GM21381 (cell line): ENCODE results near the gene TENM3.
"Not testable (repeated sequence)": the region's sequence is repeated elsewhere in the genome, so short reads cannot be mapped to it uniquely, and the experiment has no call there.

Source experiments
- ATAC-seq: cut with Tn5 transposase; IDR thresholded peaks from one replicate; pipeline ENCODE4 v1.9.1; 2021; ENCODE audit warnings: mild to moderate bottlenecking, moderate library complexity; ENCODE audit not compliant: unreplicated experiment

Gene TENM3

DNA sequence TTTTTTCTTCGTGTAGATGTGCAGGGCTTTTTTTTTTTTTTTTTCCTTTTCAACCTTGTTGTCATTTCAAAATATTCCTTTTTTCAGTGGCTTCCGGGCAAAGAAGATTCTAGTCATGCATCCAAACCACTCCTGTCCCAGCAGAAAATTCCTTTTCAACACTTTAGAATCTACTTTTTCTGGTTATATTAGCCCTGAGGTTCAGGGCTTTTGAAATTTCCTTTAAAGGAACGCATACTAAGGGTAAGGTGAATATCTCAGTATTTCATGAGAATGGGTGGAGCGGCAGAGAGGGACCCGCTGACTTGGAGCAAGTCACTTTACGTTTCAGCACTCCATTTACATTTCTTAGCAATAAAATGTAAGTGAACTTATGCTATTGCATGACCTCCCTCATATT is 15.6 kb upstream of the TENM3 start:
- no peak for ATAC-seq

DNA sequence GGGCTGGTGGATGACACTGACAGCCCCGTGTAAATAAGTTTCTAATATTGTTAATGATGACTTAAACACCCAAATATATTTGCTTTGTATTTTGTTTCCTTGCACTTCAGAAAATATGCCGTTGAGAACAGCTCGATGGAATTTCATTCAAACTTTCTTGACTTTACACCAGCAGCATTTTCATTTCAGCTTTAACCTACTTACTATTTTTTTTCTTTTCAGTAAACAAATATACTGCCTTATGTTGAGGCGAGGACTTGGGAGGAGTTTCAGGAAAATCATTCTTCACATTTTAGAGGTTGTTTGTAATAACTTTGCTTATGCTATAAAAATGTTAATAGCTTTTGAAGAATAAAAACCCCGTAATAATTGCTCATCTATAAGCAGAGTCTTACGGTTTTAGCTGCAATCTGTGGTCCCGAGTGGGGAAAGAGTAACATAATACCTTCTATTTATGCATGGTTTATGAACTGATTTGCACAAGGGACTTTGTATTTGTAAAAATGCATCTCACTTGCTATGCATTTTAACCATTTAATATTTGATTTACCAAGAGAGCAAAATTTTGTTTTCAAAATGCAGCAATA is 14.1 kb upstream of the TENM3 start:
- ATAC-seq = no peak

DNA sequence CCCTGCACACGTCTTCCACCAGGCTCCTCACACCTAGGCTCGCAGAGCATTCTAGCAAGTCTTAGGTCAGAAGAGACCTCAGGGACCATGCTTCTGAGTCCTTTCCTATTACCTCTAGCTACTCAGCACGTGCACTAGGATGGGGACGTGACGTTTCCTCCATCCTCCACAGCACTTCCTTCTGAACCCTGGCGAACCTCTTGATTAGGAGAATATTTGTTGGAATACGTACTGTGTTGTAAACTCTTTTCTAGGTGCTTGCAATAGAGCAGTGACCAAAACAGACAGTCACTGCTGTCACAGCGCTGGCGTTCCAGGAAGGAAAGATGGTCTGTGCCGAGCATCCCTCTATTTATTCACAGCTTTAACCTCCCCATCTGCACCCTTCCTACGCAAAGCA is 12.9 kb upstream of the TENM3 start:
- ATAC-seq = no peak

DNA sequence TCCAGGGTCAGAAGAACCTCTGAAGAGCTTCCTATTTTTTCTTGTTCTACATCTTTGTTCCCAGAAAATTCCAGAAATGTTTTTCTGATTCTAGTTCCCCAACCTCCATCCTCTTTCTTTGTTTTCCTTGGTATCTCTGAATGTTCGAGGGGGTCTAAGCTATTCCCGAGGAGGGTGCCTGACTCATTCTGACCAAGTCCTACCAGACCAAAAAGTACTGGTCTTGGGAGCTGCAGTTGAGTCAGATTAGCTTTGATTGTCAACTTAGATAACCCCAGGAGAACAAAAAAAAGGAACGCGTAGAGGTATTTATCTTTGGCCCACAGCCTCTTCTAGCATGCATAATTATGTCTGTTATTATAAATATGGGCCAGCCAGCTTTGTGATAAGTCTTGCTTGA is 12.1 kb upstream of the TENM3 start:
- no peak for ATAC-seq

DNA sequence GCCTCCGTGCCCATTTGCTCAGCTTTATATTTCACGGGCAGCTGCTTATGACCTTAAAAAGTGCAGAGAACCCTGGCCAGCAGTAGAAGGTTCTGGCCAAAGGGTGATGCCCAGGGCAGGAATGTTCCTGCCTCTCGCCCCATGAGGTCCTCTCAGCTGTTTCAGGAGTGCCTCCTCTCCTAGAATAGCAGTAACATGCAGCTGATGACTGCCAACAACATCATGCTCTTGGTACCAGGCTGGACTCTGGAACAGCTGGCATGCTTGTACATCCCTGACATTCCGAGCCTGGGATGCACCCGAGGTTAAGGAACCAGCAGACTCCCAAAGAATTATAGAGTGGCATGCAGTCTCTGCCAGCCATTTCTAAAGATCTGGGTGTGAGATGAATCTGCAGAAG is 11.7 kb upstream of the TENM3 start:
- ATAC-seq = no peak

DNA sequence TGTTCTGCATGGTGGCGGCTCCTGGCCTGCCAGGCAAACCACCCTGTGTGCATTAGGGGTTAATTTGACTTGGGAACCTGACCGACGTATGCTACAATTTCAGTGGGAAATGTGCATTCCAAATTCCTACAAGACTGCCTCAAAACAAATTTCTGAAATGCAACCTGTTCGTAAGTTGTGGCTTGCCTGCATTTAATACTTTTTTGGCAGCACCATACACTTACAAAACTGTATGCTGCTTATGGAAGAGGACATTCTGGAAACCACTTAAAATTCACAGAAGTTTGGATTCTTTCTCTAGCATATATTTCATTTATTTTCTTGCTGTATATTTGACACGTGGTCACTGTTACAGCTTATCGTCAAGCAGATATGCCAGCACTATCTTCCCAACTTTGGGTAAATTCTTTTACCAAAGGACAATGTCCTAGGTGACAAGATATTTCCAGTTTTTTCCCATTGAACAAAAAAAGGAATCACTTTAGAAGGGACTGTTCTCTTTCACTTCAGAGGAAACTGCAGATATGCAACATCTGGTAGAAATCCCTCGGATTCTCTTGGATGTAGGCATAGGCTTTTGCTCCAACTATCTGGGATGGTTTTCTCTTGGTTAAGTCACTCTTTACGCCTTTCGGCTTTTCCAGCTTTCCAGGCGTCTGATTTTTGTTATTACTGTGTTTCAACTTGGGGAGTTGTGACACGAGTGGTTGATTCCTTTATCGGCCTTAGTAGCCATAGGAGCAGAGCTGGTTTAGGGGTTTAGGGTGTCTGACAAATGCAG is 9.7 kb upstream of the TENM3 start:
- no peak for ATAC-seq

DNA sequence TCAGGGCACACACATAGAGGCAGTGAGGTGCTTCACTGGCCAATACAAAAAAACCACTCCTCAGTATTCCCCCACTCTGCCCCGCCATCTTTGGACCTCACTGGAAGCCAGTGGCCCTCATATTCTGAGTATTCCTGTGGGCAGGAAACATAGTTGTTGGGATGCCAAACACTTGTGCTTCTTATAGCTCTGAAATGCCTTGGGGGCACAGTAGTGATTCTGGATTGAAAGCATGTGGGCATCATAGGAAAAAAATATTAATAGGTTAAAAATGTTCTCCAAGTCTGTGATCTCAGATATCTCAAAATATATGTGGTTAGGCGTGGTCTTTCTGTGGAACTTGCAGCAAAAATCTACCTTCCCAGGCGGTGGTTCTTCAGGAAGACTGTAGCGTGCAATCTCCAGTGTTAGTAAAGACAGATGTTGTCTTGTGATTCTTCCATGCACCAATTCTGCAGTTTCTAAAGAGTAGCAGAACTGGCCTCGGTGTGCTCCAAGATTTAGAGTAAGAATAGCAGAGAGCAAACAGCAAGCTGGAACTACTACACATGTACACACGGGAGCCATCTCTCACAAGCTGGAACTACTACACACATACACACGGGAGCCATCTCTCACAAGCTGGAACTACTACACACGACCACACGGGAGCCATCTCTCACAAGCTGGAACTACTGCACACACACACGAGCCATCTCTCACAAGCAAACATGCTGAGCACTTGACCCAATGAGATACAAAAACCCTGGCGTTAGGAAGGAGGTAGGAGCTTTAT is 8.0 kb upstream of the TENM3 start:
- no peak for ATAC-seq

DNA sequence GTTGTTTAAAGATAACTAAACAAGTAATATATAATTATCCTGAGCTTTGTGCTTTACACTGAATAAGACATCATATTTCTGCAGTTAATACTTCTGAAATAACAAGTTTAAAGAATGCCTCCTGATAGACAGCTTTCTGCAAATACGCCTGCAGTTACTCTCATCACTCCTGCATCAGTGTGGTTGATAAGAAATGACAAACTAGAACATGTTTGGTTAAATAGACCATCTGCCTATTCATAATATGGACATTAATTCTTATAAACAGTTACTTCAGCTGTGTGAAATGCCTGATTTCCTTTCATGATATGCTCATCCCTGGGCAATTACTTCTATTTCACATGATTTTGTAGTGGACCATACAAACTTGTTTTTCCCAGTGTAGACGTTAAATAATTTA is 7.0 kb upstream of the TENM3 start:
- no peak for ATAC-seq

DNA sequence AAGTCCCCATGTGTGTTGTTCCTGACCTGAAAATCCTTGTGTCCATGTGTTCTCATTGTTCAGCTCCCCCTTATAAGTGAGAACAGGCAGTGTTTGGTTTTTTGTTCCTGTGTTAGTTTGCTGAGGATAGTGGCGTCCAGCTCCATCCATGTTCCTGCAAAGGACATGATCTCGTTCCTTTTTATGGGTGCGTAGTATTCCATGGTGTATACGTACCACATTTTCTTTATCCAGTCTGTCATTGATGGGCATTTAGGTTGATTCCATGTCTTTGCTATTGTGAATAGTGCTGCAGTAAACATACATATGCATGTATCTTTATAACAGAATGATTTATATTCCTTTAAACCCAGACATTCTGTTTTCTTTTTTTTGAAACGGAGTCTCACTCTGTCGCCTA is 6.2 kb upstream of the TENM3 start:
- not testable (repeated sequence) for ATAC-seq

DNA sequence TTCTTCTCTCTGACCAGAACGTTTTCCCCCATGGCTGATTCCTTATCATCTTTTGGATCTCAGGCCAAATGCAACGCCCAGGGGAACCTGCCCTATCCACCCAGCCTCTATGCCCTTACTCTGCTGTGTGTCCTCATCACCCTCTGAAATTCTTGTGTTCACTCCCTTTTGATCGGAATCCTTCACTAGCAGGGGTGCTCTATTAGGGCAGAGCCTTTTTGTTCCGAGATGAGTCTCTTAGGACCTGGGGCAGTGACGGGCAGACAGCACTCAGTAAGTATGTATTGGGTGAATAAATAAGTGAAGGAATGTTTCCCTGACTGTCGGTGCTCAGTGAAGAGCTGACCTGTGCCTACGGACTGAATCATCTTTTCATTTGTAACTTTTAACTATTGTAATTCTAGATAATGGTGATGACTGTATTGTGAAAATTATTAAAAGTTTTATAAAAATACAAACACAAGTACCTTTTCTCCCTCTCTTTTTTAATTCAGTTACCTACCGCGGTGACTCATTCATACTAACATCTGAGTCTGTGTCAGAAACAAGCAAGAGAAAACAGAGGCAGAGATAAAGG is 4.8 kb upstream of the TENM3 start:
- no peak for ATAC-seq

DNA sequence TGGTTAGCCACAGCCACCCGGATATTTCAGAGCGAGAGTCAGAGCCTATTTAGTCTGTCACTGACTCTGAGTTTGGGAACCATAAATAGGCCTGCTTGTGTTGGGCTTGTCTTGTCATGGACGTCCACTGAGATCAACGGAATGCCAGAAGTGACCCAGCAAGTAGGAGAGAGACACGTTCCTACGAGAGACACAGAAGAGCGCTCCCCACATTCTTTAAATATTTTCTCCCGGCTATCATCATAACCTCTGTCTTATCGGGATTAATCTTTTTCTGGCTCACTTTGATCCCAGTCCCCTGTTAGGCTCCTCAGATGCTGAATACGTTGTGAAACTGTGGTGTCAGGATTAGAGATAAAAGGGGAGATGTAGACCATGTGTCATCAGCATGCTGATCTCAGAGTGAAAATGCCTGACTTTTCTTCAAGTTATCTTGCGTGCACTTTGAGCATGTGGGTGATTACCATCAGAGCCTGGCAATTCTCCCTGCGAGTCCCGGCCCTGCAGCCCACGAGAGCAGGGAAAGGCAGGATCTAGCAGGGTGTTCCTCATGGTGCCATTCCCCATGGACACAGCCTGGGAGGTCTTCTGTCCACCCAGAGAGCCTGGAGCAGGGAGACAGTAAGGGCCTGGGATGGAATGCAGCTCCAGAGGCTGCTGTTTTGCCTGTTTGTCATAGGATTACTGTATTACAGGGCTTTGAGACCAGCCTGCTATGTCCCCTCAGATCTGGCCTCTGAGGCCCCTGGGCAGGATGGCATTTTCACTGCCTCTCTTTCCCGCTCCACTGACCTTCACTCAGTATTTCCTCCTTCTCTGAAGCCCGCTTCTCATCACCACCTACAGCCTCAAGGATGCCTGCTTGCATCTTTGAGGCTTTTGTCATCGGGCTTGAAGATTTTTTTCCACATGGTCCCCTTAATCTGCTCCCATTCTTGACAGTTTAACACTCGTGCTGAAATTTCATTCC is 2.8 kb upstream of the TENM3 start:
- ATAC-seq = no peak

DNA sequence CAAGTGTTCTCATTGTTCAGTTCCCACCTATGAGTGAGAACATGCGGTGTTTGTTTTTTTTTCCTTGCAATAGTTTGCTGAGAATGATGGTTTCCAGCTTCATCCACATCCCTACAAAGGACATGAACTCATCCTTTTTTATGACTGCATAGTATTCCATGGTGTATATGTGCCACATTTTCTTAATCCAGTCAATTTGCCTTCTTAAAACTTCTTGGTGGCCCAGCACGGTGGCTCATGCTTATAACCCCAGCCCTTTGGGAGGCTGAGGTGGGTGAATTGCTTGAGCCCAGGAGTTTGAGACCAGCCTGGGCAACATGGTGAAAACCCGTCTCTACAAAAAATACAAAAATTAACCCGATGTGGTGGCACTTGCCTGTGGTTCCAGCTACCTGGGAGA is 942 bp upstream of the TENM3 start:
- not testable (repeated sequence) for ATAC-seq

DNA sequence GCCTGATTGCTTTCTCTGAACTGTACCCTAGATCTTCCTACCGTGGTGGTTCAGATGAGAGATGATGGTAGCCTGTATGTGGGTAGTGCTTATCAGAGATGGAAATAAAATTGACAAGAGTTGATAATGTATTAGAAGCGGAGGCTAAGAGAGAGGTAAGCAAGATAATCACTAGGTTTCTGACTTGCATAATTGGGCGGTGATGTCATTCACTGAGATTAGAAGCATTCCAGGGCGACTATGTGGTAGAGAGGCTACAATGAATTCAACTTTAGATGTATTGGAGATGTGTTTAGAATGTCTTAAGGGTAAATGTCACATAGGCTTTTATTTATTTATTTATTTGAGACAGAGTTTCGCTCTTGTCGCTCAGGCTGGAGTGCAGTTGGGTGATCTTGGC is 415 bp upstream of the TENM3 start:
- no peak for ATAC-seq

DNA sequence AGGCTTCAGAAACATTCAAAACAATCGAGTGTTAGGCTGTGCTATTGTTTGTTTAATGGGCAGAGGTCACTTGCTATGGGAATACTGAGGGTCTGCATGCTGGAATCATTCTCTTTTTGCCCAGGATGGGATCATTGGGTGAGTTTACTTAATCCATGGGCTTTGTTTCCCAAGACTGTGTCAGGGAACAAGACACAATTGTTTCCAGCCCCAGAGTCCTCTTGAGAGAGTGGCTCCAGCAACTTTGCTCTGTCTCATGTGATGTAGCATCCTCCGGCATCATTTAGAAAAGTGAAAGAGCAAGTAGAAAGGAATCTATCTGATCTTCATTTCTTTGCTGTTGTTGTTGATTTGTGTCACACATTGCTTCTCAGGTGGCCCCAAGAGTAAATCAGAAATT is 1.8 kb downstream of the TENM3 start:
- ATAC-seq = no peak

DNA sequence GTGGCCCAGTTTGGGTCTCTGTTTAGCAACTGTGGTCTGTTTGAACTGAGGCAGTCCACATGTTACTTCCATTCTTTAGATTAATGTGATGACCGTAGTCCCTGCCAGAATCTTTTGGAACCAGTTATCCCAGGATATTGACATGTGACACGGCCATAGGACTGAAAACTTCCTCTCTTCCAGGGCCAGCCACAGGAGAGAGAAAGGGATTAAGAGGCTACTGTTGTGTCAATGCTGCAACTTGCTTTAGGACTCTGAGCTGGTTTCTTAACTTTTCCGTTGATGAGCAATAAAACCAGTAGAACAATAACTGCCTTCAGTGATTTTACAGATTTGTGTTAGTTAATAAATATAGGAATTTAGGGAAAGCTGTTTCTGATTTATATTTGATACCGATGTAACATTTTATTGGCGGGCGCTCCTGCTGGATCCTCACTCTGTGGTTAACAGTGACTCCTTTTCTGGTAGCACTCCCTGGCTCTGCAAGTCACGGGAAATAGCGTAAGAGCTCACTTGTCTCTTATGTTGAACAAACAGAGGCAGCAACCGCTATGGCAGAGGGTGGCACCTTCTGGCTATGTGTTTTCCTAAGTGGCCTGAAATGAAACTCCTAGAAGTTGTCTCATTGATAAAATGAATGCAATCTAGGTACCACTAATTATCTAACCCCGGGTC is 2.5 kb downstream of the TENM3 start:
- ATAC-seq = no peak

DNA sequence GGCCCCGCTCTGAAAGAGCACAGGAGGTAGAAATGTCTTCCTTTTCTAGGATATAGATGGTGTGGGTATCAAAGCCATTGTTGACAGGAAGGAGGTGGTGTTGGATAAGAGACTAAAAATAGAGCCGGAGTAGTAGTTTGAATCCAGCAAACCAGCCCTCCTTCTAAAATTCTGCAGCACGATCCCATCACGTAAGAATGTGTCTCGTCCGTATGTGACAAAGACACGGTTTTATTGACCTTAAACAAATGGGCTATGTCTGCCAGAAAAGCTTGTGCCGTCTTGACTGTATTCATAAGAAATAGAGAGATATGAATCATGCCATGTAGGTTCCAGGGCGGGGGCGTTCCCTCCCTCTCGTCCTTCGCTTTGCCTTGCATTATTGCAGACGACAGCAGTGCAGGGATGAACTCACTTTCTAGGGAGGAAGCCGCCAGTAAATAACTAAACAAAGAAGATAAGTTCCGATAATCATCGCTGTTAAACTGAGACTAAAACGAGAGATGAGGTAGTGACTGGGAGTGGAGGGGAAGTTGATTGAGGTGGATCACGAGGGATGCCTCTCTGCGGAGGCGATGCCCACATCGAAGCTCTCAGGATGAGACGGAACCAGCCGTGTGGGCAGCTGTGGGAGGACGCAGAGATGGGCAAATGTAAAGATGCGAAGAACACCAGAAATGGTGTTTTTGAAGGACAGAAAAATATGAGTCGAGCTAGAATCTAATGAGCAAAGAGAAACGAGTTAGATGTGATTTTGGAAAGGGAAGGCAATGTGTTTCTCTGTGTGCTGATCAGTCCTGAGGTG is 3.4 kb downstream of the TENM3 start:
- no peak for ATAC-seq

DNA sequence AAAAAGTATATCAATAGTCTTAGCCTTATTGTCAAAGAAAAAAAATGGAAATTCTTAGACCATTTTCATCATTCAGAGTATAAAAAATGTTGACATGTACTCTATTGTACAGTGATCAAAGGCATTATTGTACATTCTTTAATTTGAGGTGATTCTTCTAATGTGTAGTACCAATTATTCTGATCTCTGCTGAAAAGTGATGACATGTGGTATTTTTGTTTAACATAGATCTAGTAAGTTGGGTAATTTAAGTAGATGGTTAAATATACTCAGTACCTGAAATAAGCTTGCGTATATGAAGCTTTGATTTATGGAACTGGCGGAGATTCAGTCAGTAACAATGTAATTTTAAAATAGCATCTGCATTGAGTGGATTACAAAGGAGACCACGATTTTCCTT is 5.1 kb downstream of the TENM3 start:
- ATAC-seq = no peak

DNA sequence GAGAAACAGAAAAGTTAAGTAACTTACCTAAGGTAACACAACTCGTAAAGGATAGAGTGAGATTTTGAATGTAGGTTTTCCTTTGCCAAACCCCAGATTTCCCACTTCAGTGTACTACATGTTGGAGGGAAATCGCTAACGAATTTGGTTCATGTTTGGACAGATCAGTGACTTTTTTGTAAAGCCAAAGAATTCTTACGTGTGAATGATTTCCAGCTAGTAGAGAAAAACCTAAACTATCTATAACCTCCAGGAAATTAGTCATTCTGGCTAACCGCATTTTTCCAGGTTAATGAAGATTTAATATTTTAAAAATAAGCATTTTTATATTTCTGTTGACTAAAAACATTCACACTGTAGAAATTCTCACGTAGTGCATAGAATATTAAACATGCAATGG is 7.2 kb downstream of the TENM3 start:
- no peak for ATAC-seq

DNA sequence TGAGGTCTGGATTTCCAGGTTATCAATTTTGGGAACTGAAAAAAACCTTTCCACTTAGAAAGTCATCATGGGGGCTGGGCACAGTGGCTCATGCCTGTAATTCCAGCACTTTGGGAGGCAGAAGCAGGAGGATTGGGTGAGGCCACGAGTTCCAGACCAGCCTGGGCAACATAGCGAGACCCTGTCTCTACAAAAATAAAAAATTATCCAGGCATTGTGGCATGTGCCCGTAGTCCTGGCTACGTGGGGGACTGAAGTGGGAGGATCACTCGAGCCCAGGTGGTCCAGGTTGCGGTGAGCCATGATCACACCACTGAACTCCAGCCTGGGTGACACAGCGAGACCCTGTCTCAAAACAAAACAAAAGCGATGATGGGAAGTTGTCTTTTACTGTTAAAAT is 7.9 kb downstream of the TENM3 start:
- no peak for ATAC-seq
